Left cardiac atrium (tissue), 4 donors: ENCODE data around the gene ARHGAP42. TPM values are rescaled to one million over a fixed set of nuclear protein-coding genes. Genes with fewer than 3 reads are reported as not detected.

ENCODE experiments used
- ATAC-seq, 2 donors: fragments of 200-7000 bp; cut with Tn5 transposase; one replicate each; pipeline ENCODE4 v1.9.1; 2020; ENCODE audit warnings: mild to moderate bottlenecking in 2 of 2, moderate library complexity in 2 of 2
- DNase-seq: peaks from one replicate; pipeline ENCODE4 v3.0.0-alpha.2; 2020
- intact Hi-C, 2 donors: fragments of 100-400 bp; cut with DNase I; formaldehyde crosslinking; loops; one replicate each; pipeline versions ENCODE4 v1.14.1 to v1.15.1; 2022 to 2023
- total RNA-seq, 2 donors: library from RNA; stranded (reverse); fragmentation: NEBNext Ultra II Directional; extraction: Animal tissue kit (Norgen Biotek cat#: 25700); gene quantifications; one replicate each; pipeline ENCODE4 v1.2.1, GENCODE V29; 2021
- donor health status: DM: no; HTN: yes; CAD: no.
- donor health status: DM: no; HTN: yes; CAD: no; lungs with severe emphysema.
- donor health status: DM: yes; HTN: yes; CAD: no.
- donor health status: Dilated cardiomyopathy.

Gene ARHGAP42
- total RNA-seq, 2 donors from 2014 or later = 9.0 to 12.8 TPM

GRCh38 chr11:100849009-100849900 is 162.2 kb downstream of the ARHGAP42 start:
- DNase-seq (no peak), ATAC-seq (peak; percentile 32 to 77)
- intact Hi-C loops = no loop called here

GRCh38 chr11:100849901-100850235 is 162.8 kb downstream of the ARHGAP42 start:
- no peak for DNase-seq
- intact Hi-C loops = no loop called here
- no peak for ATAC-seq

GRCh38 chr11:100851147-100851546 is 164.1 kb downstream of the ARHGAP42 start:
- ATAC-seq = no peak
- intact Hi-C loops = no loop called here
- DNase-seq = no peak

GRCh38 chr11:100851584-100852152 is 164.6 kb downstream of the ARHGAP42 start:
- intact Hi-C loops = no loop called here
- ATAC-seq (no peak), DNase-seq (no peak)

GRCh38 chr11:100855466-100856067 is 168.5 kb downstream of the ARHGAP42 start:
- ATAC-seq = no peak
- no peak for DNase-seq
- intact Hi-C loops = loop anchor here (2.0 to 5.0 kb wide), 3 partner anchors 173 to 279 kb away; no protein-coding TSS in a partner anchor

GRCh38 chr11:100857236-100858005 is 170.3 kb downstream of the ARHGAP42 start:
- ATAC-seq (no peak), DNase-seq (no peak)
- intact Hi-C loops = loop anchor here in 1 of 2 donors (5.0 kb wide), 1 partner anchor 175 kb away; no protein-coding TSS in a partner anchor

- no peak for DNase-seq
- intact Hi-C loops = loop anchor here in 1 of 2 donors (5.0 kb wide), 1 partner anchor 278 kb away; no protein-coding TSS in a partner anchor
- ATAC-seq = no peak
Observed at GRCh38 chr11:100860318-100861155, 173.4 kb downstream of the ARHGAP42 start.

GRCh38 chr11:100861212-100861611 is 174.1 kb downstream of the ARHGAP42 start:
- intact Hi-C loops = loop anchor here in 1 of 2 donors (5.0 kb wide), 1 partner anchor 279 kb away; no protein-coding TSS in a partner anchor
- DNase-seq (no peak), ATAC-seq (no peak)

GRCh38 chr11:100863080-100863581 is 176.0 kb downstream of the ARHGAP42 start:
- intact Hi-C loops = loop anchor here in 1 of 2 donors (5.0 kb wide), 1 partner anchor 281 kb away; no protein-coding TSS in a partner anchor
- DNase-seq = no peak
- ATAC-seq = peak in 1 of 2 donors; percentile 75

- intact Hi-C loops = no loop called here
- no peak for DNase-seq
- no peak for ATAC-seq
Observed at GRCh38 chr11:100865443-100866065, 178.5 kb downstream of the ARHGAP42 start.

- DNase-seq (no peak), ATAC-seq (no peak)
- intact Hi-C loops = no loop called here
Observed at GRCh38 chr11:100866453-100866852, 179.4 kb downstream of the ARHGAP42 start.

GRCh38 chr11:100867606-100868005 is 180.5 kb downstream of the ARHGAP42 start:
- DNase-seq = no peak
- no peak for ATAC-seq
- intact Hi-C loops = no loop called here

- DNase-seq (no peak), ATAC-seq (no peak)
- intact Hi-C loops = no loop called here
Observed at GRCh38 chr11:100869328-100869727, 182.2 kb downstream of the ARHGAP42 start.

GRCh38 chr11:100870138-100870537 is 183.1 kb downstream of the ARHGAP42 start:
- intact Hi-C loops = no loop called here
- ATAC-seq (no peak), DNase-seq (no peak)

- DNase-seq (no peak), ATAC-seq (no peak)
- intact Hi-C loops = no loop called here
Observed at GRCh38 chr11:100872951-100873740, 186.1 kb downstream of the ARHGAP42 start.

GRCh38 chr11:100874203-100874602 is 187.1 kb downstream of the ARHGAP42 start:
- ATAC-seq = no peak
- intact Hi-C loops = no loop called here
- DNase-seq = no peak

- intact Hi-C loops = no loop called here
- no peak for ATAC-seq
Observed at GRCh38 chr11:100875521-100875869, 188.4 kb downstream of the ARHGAP42 start.

More at GRCh38 chr11:100875521-100875869, 188.4 kb downstream of the ARHGAP42 start:
- no peak for DNase-seq
